Measurements from ENCODE around the gene GNA14. TPM values are rescaled to one million over a fixed set of nuclear protein-coding genes. Genes with fewer than 3 reads are reported as not detected.

The GNA14 gene
- total and polyA plus RNA-seq, 2 donors (not counting 3 experiments of a cell fraction or from before 2014, with no cell fraction given), result 2.1 to 3.3 TPM

DNA sequence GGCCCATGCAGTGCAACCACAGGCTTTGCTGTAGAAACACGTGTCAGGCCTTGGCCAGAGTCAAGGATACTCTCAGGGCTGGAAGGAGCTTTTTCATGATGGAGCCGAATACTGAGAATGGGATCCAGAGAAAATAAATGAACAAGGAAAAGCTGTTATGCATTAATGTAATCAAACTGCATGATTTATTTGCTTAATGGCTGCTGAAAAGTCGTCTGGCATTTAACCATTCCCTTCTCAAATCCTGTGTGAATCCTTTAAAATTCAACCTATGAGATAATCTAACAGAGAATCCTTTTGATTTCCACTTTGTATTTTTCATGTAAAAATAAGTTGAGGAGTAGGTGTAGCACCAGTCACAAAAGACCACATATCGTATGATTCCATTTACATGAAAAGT is 24.1 kb upstream of the GNA14 start:
- no TSS peak for BruUV-seq (replicated peaks)
- TF ChIP-seq, protein P1, sequence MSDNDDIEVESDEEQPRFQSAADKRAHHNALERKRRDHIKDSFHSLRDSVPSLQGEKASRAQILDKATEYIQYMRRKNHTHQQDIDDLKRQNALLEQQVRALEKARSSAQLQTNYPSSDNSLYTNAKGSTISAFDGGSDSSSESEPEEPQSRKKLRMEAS (IDR thresholded peaks at IDR 0.05; ENCODE audit: insufficient read depth, insufficient read length), result no peak
- no peak for TF ChIP-seq FOS (IDR thresholded peaks at IDR 0.05; ENCODE audit: borderline replicate concordance, insufficient read depth, low read length)
- TF ChIP-seq, protein P2, sequence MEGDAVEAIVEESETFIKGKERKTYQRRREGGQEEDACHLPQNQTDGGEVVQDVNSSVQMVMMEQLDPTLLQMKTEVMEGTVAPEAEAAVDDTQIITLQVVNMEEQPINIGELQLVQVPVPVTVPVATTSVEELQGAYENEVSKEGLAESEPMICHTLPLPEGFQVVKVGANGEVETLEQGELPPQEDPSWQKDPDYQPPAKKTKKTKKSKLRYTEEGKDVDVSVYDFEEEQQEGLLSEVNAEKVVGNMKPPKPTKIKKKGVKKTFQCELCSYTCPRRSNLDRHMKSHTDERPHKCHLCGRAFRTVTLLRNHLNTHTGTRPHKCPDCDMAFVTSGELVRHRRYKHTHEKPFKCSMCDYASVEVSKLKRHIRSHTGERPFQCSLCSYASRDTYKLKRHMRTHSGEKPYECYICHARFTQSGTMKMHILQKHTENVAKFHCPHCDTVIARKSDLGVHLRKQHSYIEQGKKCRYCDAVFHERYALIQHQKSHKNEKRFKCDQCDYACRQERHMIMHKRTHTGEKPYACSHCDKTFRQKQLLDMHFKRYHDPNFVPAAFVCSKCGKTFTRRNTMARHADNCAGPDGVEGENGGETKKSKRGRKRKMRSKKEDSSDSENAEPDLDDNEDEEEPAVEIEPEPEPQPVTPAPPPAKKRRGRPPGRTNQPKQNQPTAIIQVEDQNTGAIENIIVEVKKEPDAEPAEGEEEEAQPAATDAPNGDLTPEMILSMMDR (IDR thresholded peaks at IDR 0.05; ENCODE audit: extremely low read depth in 1 of 2, insufficient read depth in 1 of 2, low read depth in 1 of 2, low read length in 2 of 2), result no peak
- TF ChIP-seq POLR2AphosphoS5 (IDR thresholded peaks at IDR 0.05; ENCODE audit: insufficient read depth, low read depth, low read length), result no peak
- no peak for TF ChIP-seq EZH2 (IDR thresholded peaks at IDR 0.05; ENCODE audit: borderline replicate concordance, low read depth, low read length, severe bottlenecking)
- no peak for TF ChIP-seq MYC (IDR thresholded peaks at IDR 0.05; ENCODE audit: low read depth, low read length)
- TF ChIP-seq JUN (IDR thresholded peaks at IDR 0.05; ENCODE audit: borderline replicate concordance, insufficient read depth, insufficient read length, low read depth), result no peak
- no peak for TF ChIP-seq GATA2 (IDR thresholded peaks at IDR 0.05; ENCODE audit: insufficient read depth, insufficient read length, low read depth, low read length)
- H3K9ac ChIP-seq (replicated peaks; ENCODE audit: extremely low read depth, insufficient read depth, low read length), result no peak overlapping the region
- no peaks in the 10 kb centered on the region for H3K4me1 ChIP-seq (ENCODE audit: control insufficient read depth, extremely low read depth, insufficient read depth, low read length)
- no peaks in the 10 kb centered on the region for H3K36me3 ChIP-seq (ENCODE audit: control insufficient read depth in 2 of 2, extremely low read depth in 1 of 2, insufficient read depth in 2 of 2, low read length in 2 of 2)
- no peak overlapping the region for H2AFZ ChIP-seq (ENCODE audit: low read depth, low read length)
- H3K9me3 ChIP-seq (replicated peaks; ENCODE audit: control insufficient read depth, insufficient read depth, low read length), result no peaks in the 10 kb centered on the region
- DNase-seq (ENCODE audit: low read depth, low spot score) (no peak), FAIRE-seq (no peak)
- no peaks in the 10 kb centered on the region for H3K27me3 ChIP-seq (ENCODE audit: control insufficient read depth in 2 of 2, insufficient read depth in 2 of 2, low read length in 2 of 2)
- ChIA-PET POLR2A (no interaction called here), CTCF (no interaction called here)
- no peaks in the 10 kb centered on the region for H4K20me1 ChIP-seq (replicated peaks; ENCODE audit: control insufficient read depth, extremely low read depth, insufficient read depth, low read length)
- no peaks in the 10 kb centered on the region for H3K79me2 ChIP-seq (ENCODE audit: control insufficient read depth, insufficient read depth, low read length)
- intact Hi-C loops (cut with micrococcal nuclease) (no loop called here), dilution Hi-C loops (cut with MboI; ENCODE audit: extremely low pct_ligation_motif_present, low sequenced_read_pairs) (no loop called here)
- no peaks in the 10 kb centered on the region for H3K9me1 ChIP-seq (replicated peaks; ENCODE audit: control insufficient read depth, extremely low read depth, insufficient read depth, low read length)
- no peak overlapping the region for H3K4me3 ChIP-seq (replicated peaks in 1 of 3; ENCODE audit: insufficient read depth in 1 of 3, low read depth in 1 of 3, low read length in 3 of 3)
- H3K4me2 ChIP-seq (ENCODE audit: insufficient read depth, low read length), result no peak overlapping the region
- H3K27ac ChIP-seq (ENCODE audit: insufficient read depth, low read depth, low read length), result no peak overlapping the region
